OCI-LY7 (cell line): Measurements from ENCODE around the gene CXCR3. TPM values are rescaled to one million over a fixed set of nuclear protein-coding genes. Genes with fewer than 3 reads are reported as not detected.

ENCODE experiments used
- BruUV-seq: library from RNA; stranded (reverse); fragments of 400-500 nt; replicated peaks from 2 replicates; lab custom pipeline; 2021; lab: Mats Ljungman, UMichigan
- CTCF ChIA-PET: fragments of 300-600 bp; sonication (Branson Sonifier 250); formaldehyde crosslinking; loops from one replicate; lab custom pipeline; 2022; ENCODE audit warnings: antibody characterized with exemption; ENCODE audit not compliant: unreplicated experiment; lab: Charles Lee
- POLR2A ChIA-PET: fragments of 300-600 bp; sonication (Branson Sonifier 250); formaldehyde crosslinking; loops from one replicate; lab custom pipeline; 2022; ENCODE audit warnings: antibody characterized with exemption; lab: Charles Lee
- DNase-seq: peaks from one replicate; pipeline ENCODE4 v3.0.0-alpha.2; 2015; ENCODE audit warnings: low spot score
- H2AFZ ChIP-seq: fragments of 200-600 bp; sonication (generic), shearing (Covaris generic); 2 replicates; pipeline ENCODE4 v1.6.1; 2014; ENCODE audit warnings: mild to moderate bottlenecking, antibody characterized with exemption, low read length, moderate library complexity
- H3K27ac ChIP-seq: fragments of 200-600 bp; sonication (generic); 2 replicates; pipeline ENCODE4 v1.5.1; 2014; ENCODE audit warnings: mixed run types, low read depth, mild to moderate bottlenecking, moderate library complexity, low read length, inconsistent platforms; ENCODE audit not compliant: poor library complexity, severe bottlenecking
- H3K36me3 ChIP-seq: fragments of 200-600 bp; sonication (generic); 2 replicates; pipeline ENCODE4 v1.6.1; 2014; ENCODE audit warnings: mild to moderate bottlenecking, antibody characterized with exemption, low read length, moderate library complexity, mixed read lengths; ENCODE audit not compliant: insufficient read depth
- H3K4me1 ChIP-seq: fragments of 200-600 bp; sonication (generic); 2 replicates; pipeline ENCODE4 v1.5.1; 2014; ENCODE audit warnings: mild to moderate bottlenecking, low read length; ENCODE audit not compliant: insufficient read depth, poor library complexity, severe bottlenecking
- H3K4me2 ChIP-seq: fragments of 200-600 bp; sonication (generic); 2 replicates; pipeline ENCODE4 v1.6.1; 2014; ENCODE audit warnings: mild to moderate bottlenecking, low read length
- H3K4me3 ChIP-seq: fragments of 200-600 bp; sonication (generic); 2 replicates; pipeline ENCODE4 v1.5.1; 2014; ENCODE audit warnings: mild to moderate bottlenecking, low read depth, low read length; ENCODE audit not compliant: poor library complexity, severe bottlenecking
- H3K79me2 ChIP-seq: fragments of 200-600 bp; sonication (generic); 2 replicates; pipeline ENCODE4 v1.6.1; 2016; ENCODE audit warnings: low read depth, mild to moderate bottlenecking, low read length, moderate library complexity, mixed read lengths; ENCODE audit not compliant: insufficient read depth
- H3K9me2 ChIP-seq: fragments of 200-600 bp; sonication (generic); 2 replicates; pipeline ENCODE4 v1.6.1; 2016; ENCODE audit warnings: mild to moderate bottlenecking, low read length, mixed read lengths; ENCODE audit not compliant: insufficient read depth
- H3K9me3 ChIP-seq: fragments of 200-600 bp; sonication (generic); 2 replicates; pipeline ENCODE4 v1.6.1; 2014; ENCODE audit warnings: mild to moderate bottlenecking, mixed run types, low read length, mixed read lengths
- H4K20me1 ChIP-seq: fragments of 200-600 bp; sonication (generic); 2 replicates; pipeline ENCODE4 v1.6.1; 2014; ENCODE audit warnings: mild to moderate bottlenecking, antibody characterized with exemption, low read length, moderate library complexity, mixed read lengths; ENCODE audit not compliant: insufficient read depth
- EZH2phosphoT487 ChIP-seq: fragments of 200-600 bp; sonication (generic); IDR thresholded peaks from 2 replicates; pipeline ENCODE4 v1.6.1; 2018; ENCODE audit warnings: low read depth, borderline replicate concordance, mild to moderate bottlenecking, mixed run types, antibody characterized with exemption, low read length, moderate library complexity, mixed read lengths
- intact Hi-C: fragments of 100-400 bp; cut with micrococcal nuclease; formaldehyde crosslinking; loops from one replicate; pipeline ENCODE4 v1.10.0; 2022; ENCODE audit not compliant: unreplicated experiment
- total RNA-seq, 2 experiments: library from RNA; depleted of rRNA in 1 of 2; stranded (reverse); fragments of >200 nt in 1 of 2; shearing (Covaris generic) in 1 of 2; gene quantifications; 2 replicates each; pipeline ENCODE4 v1.2.3, GENCODE V29; 2014 to 2022
- TF ChIP-seq, protein P1 (sequence below): fragments of 200-600 bp; sonication (generic); conservative IDR thresholded peaks from 2 replicates; pipeline ENCODE4 v1.5.1; 2014; ENCODE audit warnings: mild to moderate bottlenecking, antibody characterized with exemption, low read length, moderate library complexity, mixed read lengths

CXCR3 gene
- total RNA-seq, 2 experiments from 2014 or later = not detected

DNA sequence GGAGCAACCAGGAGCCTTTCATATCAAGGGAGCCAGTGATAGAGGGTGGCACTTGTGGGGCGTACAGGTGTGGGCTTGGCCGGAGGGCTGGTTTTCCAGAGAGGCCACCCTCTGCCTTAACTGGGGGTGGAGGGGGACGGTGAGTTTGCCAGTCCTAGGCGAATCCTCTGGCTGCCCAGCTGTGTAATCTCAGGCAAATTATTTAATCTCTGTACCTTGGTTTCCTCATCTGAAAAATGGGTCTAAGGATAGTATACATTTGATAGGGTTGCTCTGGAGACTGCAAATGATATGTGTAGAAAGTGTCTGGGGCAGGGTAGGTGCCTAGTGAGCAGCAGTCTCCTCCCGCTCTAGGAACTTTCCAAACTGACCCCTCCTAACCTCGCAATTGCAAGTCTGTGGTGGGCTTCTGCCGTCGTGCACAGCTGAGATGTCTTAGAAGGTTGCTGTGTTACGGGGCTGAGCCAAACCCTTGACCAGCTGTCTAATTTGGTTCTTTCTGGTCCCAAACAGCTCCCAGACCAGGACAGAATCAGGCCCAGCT is 3.8 kb upstream of the CXCR3 start:
- peaks cover 74% of the 10 kb centered on the region for H3K4me1 ChIP-seq
- no peaks in the 10 kb centered on the region for H4K20me1 ChIP-seq
- DNase-seq = no peak
- H3K36me3 ChIP-seq = no peaks in the 10 kb centered on the region; the same call in 1 of the 2 replicates
- CTCF ChIA-PET = interaction anchor here (0.5 kb wide), 1 partner anchor 368 kb away, joined by 3 read pairs; the partner anchor contains the start of gene ZMYM3
- no peak overlapping the region for H2AFZ ChIP-seq
- H3K4me2 ChIP-seq = peak overlapping the region; percentile 70
- H3K9me3 ChIP-seq = peaks cover 6% of the 10 kb centered on the region; the same call in 1 of the 2 replicates
- TF ChIP-seq, protein P1, sequence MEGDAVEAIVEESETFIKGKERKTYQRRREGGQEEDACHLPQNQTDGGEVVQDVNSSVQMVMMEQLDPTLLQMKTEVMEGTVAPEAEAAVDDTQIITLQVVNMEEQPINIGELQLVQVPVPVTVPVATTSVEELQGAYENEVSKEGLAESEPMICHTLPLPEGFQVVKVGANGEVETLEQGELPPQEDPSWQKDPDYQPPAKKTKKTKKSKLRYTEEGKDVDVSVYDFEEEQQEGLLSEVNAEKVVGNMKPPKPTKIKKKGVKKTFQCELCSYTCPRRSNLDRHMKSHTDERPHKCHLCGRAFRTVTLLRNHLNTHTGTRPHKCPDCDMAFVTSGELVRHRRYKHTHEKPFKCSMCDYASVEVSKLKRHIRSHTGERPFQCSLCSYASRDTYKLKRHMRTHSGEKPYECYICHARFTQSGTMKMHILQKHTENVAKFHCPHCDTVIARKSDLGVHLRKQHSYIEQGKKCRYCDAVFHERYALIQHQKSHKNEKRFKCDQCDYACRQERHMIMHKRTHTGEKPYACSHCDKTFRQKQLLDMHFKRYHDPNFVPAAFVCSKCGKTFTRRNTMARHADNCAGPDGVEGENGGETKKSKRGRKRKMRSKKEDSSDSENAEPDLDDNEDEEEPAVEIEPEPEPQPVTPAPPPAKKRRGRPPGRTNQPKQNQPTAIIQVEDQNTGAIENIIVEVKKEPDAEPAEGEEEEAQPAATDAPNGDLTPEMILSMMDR = no peak
- no peak for TF ChIP-seq EZH2phosphoT487
- H3K4me3 ChIP-seq = no peak overlapping the region
- no TSS peak for BruUV-seq
- POLR2A ChIA-PET = no interaction called here
- no peaks in the 10 kb centered on the region for H3K79me2 ChIP-seq
- no peaks in the 10 kb centered on the region for H3K9me2 ChIP-seq
- intact Hi-C loops = loop anchor here (2.0 kb wide), 1 partner anchor 29 kb away; no protein-coding TSS in a partner anchor
- peak overlapping the region; percentile 73 for H3K27ac ChIP-seq

DNA sequence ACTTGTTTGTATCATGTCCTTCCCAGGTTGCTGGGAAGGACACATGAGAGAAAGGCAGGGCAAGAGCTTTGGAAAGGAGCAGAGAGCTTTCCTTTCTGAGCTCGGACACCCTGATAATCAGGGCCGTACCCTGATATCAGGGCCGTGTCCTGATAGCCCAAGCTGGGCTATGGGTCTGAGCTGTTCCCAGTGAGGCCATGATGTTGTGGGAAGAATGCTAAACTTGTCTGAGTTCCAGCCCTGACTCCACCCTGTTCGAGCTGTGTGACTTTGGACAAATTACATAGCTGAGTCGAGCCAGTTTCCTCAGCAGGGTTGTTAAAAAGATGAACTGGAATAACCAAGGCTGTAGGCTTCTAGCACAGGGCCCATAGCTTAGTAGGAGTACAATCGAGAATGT is 3.3 kb upstream of the CXCR3 start:
- intact Hi-C loops = loop anchor here (2.0 kb wide), 1 partner anchor 29 kb away; no protein-coding TSS in a partner anchor
- Histone ChIP-seq H3K79me2 (no peaks in the 10 kb centered on the region), H4K20me1 (no peaks in the 10 kb centered on the region), H3K4me3 (no peak overlapping the region), H3K4me1 (peaks cover 74% of the 10 kb centered on the region), H2AFZ (no peak overlapping the region), H3K4me2 (no peak overlapping the region), H3K36me3 (no peaks in the 10 kb centered on the region; the same call in 1 of the 2 replicates), H3K9me3 (peaks cover 6% of the 10 kb centered on the region; the same call in 1 of the 2 replicates), H3K9me2 (no peaks in the 10 kb centered on the region), H3K27ac (peak overlapping the region; percentile 73)
- POLR2A ChIA-PET = no interaction called here
- no TSS peak for BruUV-seq
- CTCF ChIA-PET = no interaction called here
- TF ChIP-seq, protein P1 = no peak
- TF ChIP-seq EZH2phosphoT487 = no peak
- DNase-seq = no peak

- intact Hi-C loops = no loop called here
- H3K27ac ChIP-seq = no peak overlapping the region
- no peak overlapping the region for H3K4me3 ChIP-seq
- POLR2A ChIA-PET = no interaction called here
- no peak for DNase-seq
- H3K4me1 ChIP-seq = peaks cover 72% of the 10 kb centered on the region
- no peaks in the 10 kb centered on the region for H3K9me2 ChIP-seq
- CTCF ChIA-PET = no interaction called here
- peaks cover 6% of the 10 kb centered on the region; the same call in 1 of the 2 replicates for H3K9me3 ChIP-seq
- no peaks in the 10 kb centered on the region for H3K79me2 ChIP-seq
- no peaks in the 10 kb centered on the region; the same call in 1 of the 2 replicates for H3K36me3 ChIP-seq
- H4K20me1 ChIP-seq = no peaks in the 10 kb centered on the region
- H2AFZ ChIP-seq = no peak overlapping the region
- TF ChIP-seq EZH2phosphoT487 = no peak
- TF ChIP-seq, protein P1 = no peak
- H3K4me2 ChIP-seq = no peak overlapping the region
- no TSS peak for BruUV-seq
Measured at GRCh38 chrX:71619986-71620385, 1.7 kb upstream of the CXCR3 start.
